ENCODE measurements around the gene THAP10. TPM values are rescaled to one million over a fixed set of nuclear protein-coding genes. Genes with fewer than 3 reads are reported as not detected.

The THAP10 gene
- total and polyA plus RNA-seq, 5 experiments from 2014 or later, result not detected

GRCh38 chr15:70912187-70912586, 20.0 kb upstream of the THAP10 start:
- Mint-ChIP-seq H3K4me1 (no peaks in the 10 kb centered on the region), H3K4me3 (no peak overlapping the region), H3K27me3 (peaks cover 4 to 13% (median 10%) of the 10 kb centered on the region in 5 donors), H3K36me3 (peaks cover 0 to 17% (median 11%) of the 10 kb centered on the region in 3 donors), H3K9me3 (peaks cover 5 to 21% (median 12%) of the 10 kb centered on the region in 9 donors), H3K27ac (no peak overlapping the region)
- POLR2A ChIA-PET, result no interaction called here
- ATAC-seq (no peak), DNase-seq (no peak)

- no peak for DNase-seq
- H3K27me3 Mint-ChIP-seq, result peaks cover 5 to 24% (median 14%) of the 10 kb centered on the region in 5 donors
- no peak for ATAC-seq
- POLR2A ChIA-PET, result no interaction called here
- H3K4me3 Mint-ChIP-seq, result no peak overlapping the region
- no peaks in the 10 kb centered on the region for H3K4me1 Mint-ChIP-seq
- no peak overlapping the region for H3K27ac Mint-ChIP-seq
- peaks cover 0 to 26% (median 13%) of the 10 kb centered on the region in 3 donors for H3K36me3 Mint-ChIP-seq
- peaks cover 10 to 29% (median 20%) of the 10 kb centered on the region in 9 donors for H3K9me3 Mint-ChIP-seq
Observed at GRCh38 chr15:70910958-70911357, 18.7 kb upstream of the THAP10 start.

GRCh38 chr15:70907784-70908471, 15.7 kb upstream of the THAP10 start:
- peaks cover 0 to 29% (median 15%) of the 10 kb centered on the region in 3 donors for H3K36me3 Mint-ChIP-seq
- peaks cover 10 to 32% (median 15%) of the 10 kb centered on the region in 5 donors for H3K27me3 Mint-ChIP-seq
- DNase-seq (no peak), ATAC-seq (no peak)
- POLR2A ChIA-PET, result no interaction called here
- no peaks in the 10 kb centered on the region for H3K4me1 Mint-ChIP-seq
- H3K9me3 Mint-ChIP-seq, result peaks cover 10 to 29% (median 20%) of the 10 kb centered on the region in 9 donors
- no peak overlapping the region for H3K27ac Mint-ChIP-seq
- H3K4me3 Mint-ChIP-seq, result no peak overlapping the region

- H3K4me1 Mint-ChIP-seq, result no peaks in the 10 kb centered on the region
- ATAC-seq (no peak), DNase-seq (no peak)
- peaks cover 0 to 29% (median 15%) of the 10 kb centered on the region in 3 donors for H3K36me3 Mint-ChIP-seq
- POLR2A ChIA-PET, result no interaction called here
- H3K9me3 Mint-ChIP-seq, result peaks cover 10 to 29% (median 20%) of the 10 kb centered on the region in 9 donors
- no peak overlapping the region for H3K27ac Mint-ChIP-seq
- peaks cover 15 to 43% (median 18%) of the 10 kb centered on the region in 5 donors for H3K27me3 Mint-ChIP-seq
- no peak overlapping the region for H3K4me3 Mint-ChIP-seq
Observed at GRCh38 chr15:70906842-70907241, 14.6 kb upstream of the THAP10 start.

GRCh38 chr15:70902107-70902506, 9.9 kb upstream of the THAP10 start:
- no peak overlapping the region for H3K4me3 Mint-ChIP-seq
- DNase-seq (no peak), ATAC-seq (no peak)
- H3K27ac Mint-ChIP-seq, result no peak overlapping the region
- POLR2A ChIA-PET, result no interaction called here
- H3K4me1 Mint-ChIP-seq, result no peaks in the 10 kb centered on the region
- peaks cover 19 to 52% (median 21%) of the 10 kb centered on the region in 5 donors for H3K27me3 Mint-ChIP-seq
- peaks cover 0 to 12% (median 4%) of the 10 kb centered on the region in 3 donors for H3K36me3 Mint-ChIP-seq
- peaks cover 0 to 10% (median 4%) of the 10 kb centered on the region in 9 donors for H3K9me3 Mint-ChIP-seq

- peaks cover 44 to 70% (median 54%) of the 10 kb centered on the region in 5 donors for H3K27me3 Mint-ChIP-seq
- H3K36me3 Mint-ChIP-seq, result peaks cover 0 to 10% (median 0%) of the 10 kb centered on the region in 3 donors
- peaks cover 4 to 13% (median 11%) of the 10 kb centered on the region in 4 donors for H3K4me1 Mint-ChIP-seq
- no peak overlapping the region for H3K27ac Mint-ChIP-seq
- ATAC-seq (no peak), DNase-seq (no peak)
- peaks cover 0 to 11% (median 0%) of the 10 kb centered on the region in 9 donors for H3K9me3 Mint-ChIP-seq
- H3K4me3 Mint-ChIP-seq, result peak overlapping the region; percentile 71 to 87 (median 84)
- POLR2A ChIA-PET, result no interaction called here
Observed at GRCh38 chr15:70892912-70893560, 803 bp upstream of the THAP10 start.

- POLR2A ChIA-PET, result no interaction called here
- no peaks in the 10 kb centered on the region for H3K4me1 Mint-ChIP-seq
- H3K36me3 Mint-ChIP-seq, result no peaks in the 10 kb centered on the region
- peaks cover 17 to 41% (median 32%) of the 10 kb centered on the region in 5 donors for H3K27me3 Mint-ChIP-seq
- H3K4me3 Mint-ChIP-seq, result no peak overlapping the region
- DNase-seq (no peak), ATAC-seq (no peak)
- no peak overlapping the region for H3K27ac Mint-ChIP-seq
- no peaks in the 10 kb centered on the region for H3K9me3 Mint-ChIP-seq
Observed at GRCh38 chr15:70882361-70882760, 9.9 kb downstream of the THAP10 start.

- no peaks in the 10 kb centered on the region for H3K9me3 Mint-ChIP-seq
- DNase-seq (no peak), ATAC-seq (no peak)
- H3K27me3 Mint-ChIP-seq, result peaks cover 27 to 56% (median 41%) of the 10 kb centered on the region in 5 donors
- no peaks in the 10 kb centered on the region for H3K36me3 Mint-ChIP-seq
- no peak overlapping the region for H3K4me3 Mint-ChIP-seq
- H3K4me1 Mint-ChIP-seq, result no peaks in the 10 kb centered on the region
- H3K27ac Mint-ChIP-seq, result no peak overlapping the region
- POLR2A ChIA-PET, result no interaction called here
Observed at GRCh38 chr15:70880781-70881180, 11.5 kb downstream of the THAP10 start.

GRCh38 chr15:70879401-70879800, 12.8 kb downstream of the THAP10 start:
- POLR2A ChIA-PET, result no interaction called here
- H3K27ac Mint-ChIP-seq, result no peak overlapping the region
- no peak for DNase-seq
- H3K27me3 Mint-ChIP-seq, result peaks cover 23 to 54% (median 39%) of the 10 kb centered on the region in 5 donors
- no peaks in the 10 kb centered on the region for H3K36me3 Mint-ChIP-seq
- no peak overlapping the region for H3K4me3 Mint-ChIP-seq
- ATAC-seq, result no peak
- no peaks in the 10 kb centered on the region for H3K4me1 Mint-ChIP-seq
- H3K9me3 Mint-ChIP-seq, result no peaks in the 10 kb centered on the region

- H3K4me1 Mint-ChIP-seq, result no peaks in the 10 kb centered on the region
- POLR2A ChIA-PET, result no interaction called here
- H3K36me3 Mint-ChIP-seq, result peaks cover 0 to 8% (median 2%) of the 10 kb centered on the region in 3 donors
- no peak overlapping the region for H3K27ac Mint-ChIP-seq
- ATAC-seq (no peak), DNase-seq (no peak)
- peaks cover 26 to 56% (median 42%) of the 10 kb centered on the region in 5 donors for H3K27me3 Mint-ChIP-seq
- H3K9me3 Mint-ChIP-seq, result peaks cover 0 to 5% (median 2%) of the 10 kb centered on the region in 9 donors
- no peak overlapping the region for H3K4me3 Mint-ChIP-seq
Observed at GRCh38 chr15:70876683-70877082, 15.6 kb downstream of the THAP10 start.

GRCh38 chr15:70876011-70876410, 16.2 kb downstream of the THAP10 start:
- no peaks in the 10 kb centered on the region for H3K4me1 Mint-ChIP-seq

GRCh38 chr15:70875001-70875782, 17.0 kb downstream of the THAP10 start:
- Mint-ChIP-seq H3K27ac (no peak overlapping the region), H3K27me3 (peaks cover 26 to 51% (median 44%) of the 10 kb centered on the region in 5 donors), H3K36me3 (peaks cover 0 to 8% (median 2%) of the 10 kb centered on the region in 3 donors), H3K4me1 (no peaks in the 10 kb centered on the region), H3K9me3 (peaks cover 0 to 8% (median 3%) of the 10 kb centered on the region in 9 donors), H3K4me3 (no peak overlapping the region)
- POLR2A ChIA-PET, result no interaction called here
- ATAC-seq (no peak), DNase-seq (no peak)

More at GRCh38 chr15:70876011-70876410, 16.2 kb downstream of the THAP10 start:
- peaks cover 0 to 5% (median 3%) of the 10 kb centered on the region in 9 donors for H3K9me3 Mint-ChIP-seq
- peaks cover 26 to 56% (median 44%) of the 10 kb centered on the region in 5 donors for H3K27me3 Mint-ChIP-seq
- no peak overlapping the region for H3K27ac Mint-ChIP-seq
- no peak for DNase-seq
- ATAC-seq, result no peak
- H3K36me3 Mint-ChIP-seq, result peaks cover 0 to 8% (median 2%) of the 10 kb centered on the region in 3 donors
- no peak overlapping the region for H3K4me3 Mint-ChIP-seq
- POLR2A ChIA-PET, result no interaction called here

Data from naive thymus-derived CD8-positive, alpha-beta T cell (primary cell).